OCI-LY7 (cell line): ENCODE data around the gene CETN2. TPM values are rescaled to one million over a fixed set of nuclear protein-coding genes. Genes with fewer than 3 reads are reported as not detected.

Source experiments
- total RNA-seq, 2 experiments: library from RNA; depleted of rRNA in 1 of 2; stranded (reverse); fragments of >200 nt in 1 of 2; shearing (Covaris generic) in 1 of 2; gene quantifications; 2 replicates each; pipeline ENCODE4 v1.2.3, GENCODE V29; 2014 to 2022

Gene CETN2
- total RNA-seq, 2 experiments from 2014 or later = 9.4 to 15.6 TPM

Other genes starting within 250 kb of the CETN2 start
- not detected in 2 replicates for gene GABRQ, start 192.9 kb downstream of the CETN2 start, total RNA-seq (2014; rRNA removed; shearing (Covaris generic))
- gene GABRQ, start 192.9 kb downstream of the CETN2 start, total RNA-seq (2022) = not detected in 2 replicates
- gene MAGEA3, start 132.0 kb downstream of the CETN2 start, total RNA-seq (2014; rRNA removed; shearing (Covaris generic)) = not detected in 2 replicates
- gene MAGEA3, start 132.0 kb downstream of the CETN2 start, total RNA-seq (2022) = not detected in 2 replicates
- not detected in 2 replicates for gene CSAG2, start 121.5 kb downstream of the CETN2 start, total RNA-seq (2014; rRNA removed; shearing (Covaris generic))
- not detected in 2 replicates for gene CSAG2, start 121.5 kb downstream of the CETN2 start, total RNA-seq (2022)
- gene MAGEA2B, start 116.1 kb downstream of the CETN2 start, total RNA-seq (2014; rRNA removed; shearing (Covaris generic)) = not detected in 2 replicates
- gene MAGEA2B, start 116.1 kb downstream of the CETN2 start, total RNA-seq (2022) = not detected in 2 replicates
- gene CSAG1, start 97.0 kb downstream of the CETN2 start, total RNA-seq (2014; rRNA removed; shearing (Covaris generic)) = not detected in 2 replicates
- not detected in 2 replicates for gene CSAG1, start 97.0 kb downstream of the CETN2 start, total RNA-seq (2022)
- not detected in 2 replicates for gene MAGEA12, start 97.0 kb downstream of the CETN2 start, total RNA-seq (2014; rRNA removed; shearing (Covaris generic))
- not detected in 2 replicates for gene MAGEA12, start 97.0 kb downstream of the CETN2 start, total RNA-seq (2022)
- gene MAGEA2, start 76.9 kb downstream of the CETN2 start, total RNA-seq (2014; rRNA removed; shearing (Covaris generic)) = not detected in 2 replicates
- gene MAGEA2, start 76.9 kb downstream of the CETN2 start, total RNA-seq (2022) = not detected in 2 replicates
- gene CSAG3, start 71.5 kb downstream of the CETN2 start, total RNA-seq (2014; rRNA removed; shearing (Covaris generic)) = not detected in 2 replicates
- gene CSAG3, start 71.5 kb downstream of the CETN2 start, total RNA-seq (2022) = not detected in 2 replicates
- not detected in 2 replicates for gene MAGEA6, start 61.1 kb downstream of the CETN2 start, total RNA-seq (2014; rRNA removed; shearing (Covaris generic))
- gene MAGEA6, start 61.1 kb downstream of the CETN2 start, total RNA-seq (2022) = not detected in 2 replicates
- gene NSDHL, start 306 bp upstream of the CETN2 start, total RNA-seq (2014; rRNA removed; shearing (Covaris generic)) = 11.1 and 13.7 TPM in 2 replicates
- 17.7 and 20.2 TPM in 2 replicates for gene NSDHL, start 306 bp upstream of the CETN2 start, total RNA-seq (2022)
- 0.73 and 1.4 TPM in 2 replicates for gene ZNF185, start 67.3 kb upstream of the CETN2 start, total RNA-seq (2014; rRNA removed; shearing (Covaris generic))
- 20.7 and 21.3 TPM in 2 replicates for gene ZNF185, start 67.3 kb upstream of the CETN2 start, total RNA-seq (2022)
- gene PNMA5, start 163.4 kb upstream of the CETN2 start, total RNA-seq (2014; rRNA removed; shearing (Covaris generic)) = not detected in 2 replicates
- not detected in 2 replicates for gene PNMA5, start 163.4 kb upstream of the CETN2 start, total RNA-seq (2022)
- gene PNMA3, start 225.7 kb upstream of the CETN2 start, total RNA-seq (2014; rRNA removed; shearing (Covaris generic)) = not detected in 2 replicates
- not detected in 2 replicates for gene PNMA3, start 225.7 kb upstream of the CETN2 start, total RNA-seq (2022)
- 9.0 and 9.8 TPM in 2 replicates for gene PNMA6A, start 241.7 kb upstream of the CETN2 start, total RNA-seq (2014; rRNA removed; shearing (Covaris generic))
- 2.2 and 2.4 TPM in 2 replicates for gene PNMA6A, start 241.7 kb upstream of the CETN2 start, total RNA-seq (2022)